Psoas muscle (tissue), 8 donors: ENCODE results near the gene NEURL1. TPM values are rescaled to one million over a fixed set of nuclear protein-coding genes. Genes with fewer than 3 reads are reported as not detected.

Experiments
- ATAC-seq, 4 donors: fragments of 200-7000 bp; cut with Tn5 transposase; one replicate each; pipeline ENCODE4 v1.9.1; 2020; ENCODE audit warnings: moderate library complexity in 3 of 4, mild to moderate bottlenecking in 2 of 4
- DNase-seq, 2 donors: peaks; one replicate each; pipeline ENCODE4 v3.0.0-alpha.2; 2020
- H3K27ac ChIP-seq: fragments of 200-600 bp; one replicate; pipeline ENCODE4 v1.8.0; 2022
- H3K27me3 ChIP-seq, 3 donors: fragments of 200-600 bp in 1 of 3; one replicate each; pipeline versions ENCODE4 v1.6.1 to v1.8.0; 2013 to 2022; ENCODE audit warnings: low read length in 2 of 3, mild to moderate bottlenecking in 2 of 3, moderate library complexity in 1 of 3; ENCODE audit not compliant: insufficient read depth in 3 of 3
- H3K36me3 ChIP-seq, 2 donors: fragments of 200-600 bp in 1 of 2; one replicate each; pipeline versions ENCODE4 v1.6.1 to v1.8.0; 2013 to 2022; ENCODE audit warnings: low read depth in 1 of 2, mild to moderate bottlenecking in 1 of 2, moderate library complexity in 1 of 2; ENCODE audit not compliant: insufficient read depth in 1 of 2
- H3K4me1 ChIP-seq: fragments of 200-600 bp; one replicate; pipeline ENCODE4 v1.8.0; 2022
- H3K4me3 ChIP-seq: fragments of 200-600 bp; one replicate; pipeline ENCODE4 v1.8.0; 2022; ENCODE audit warnings: mild to moderate bottlenecking
- H3K9me3 ChIP-seq: fragments of 200-600 bp; one replicate; pipeline ENCODE4 v1.8.0; 2022
- CTCF ChIP-seq: fragments of 200-600 bp; IDR thresholded peaks from one replicate; pipeline ENCODE4 v1.8.0; 2022; ENCODE audit warnings: antibody characterized with exemption
- WGBS, 3 donors: extraction: QIAGEN DNeasy Blood & Tissue Kit; methylation state at CpG; one replicate each; pipeline versions ENCODE4 v1.1.6 to v1.1.7; 2013; 5-methylcytosine and 5-hydroxymethylcytosine counted together
- intact Hi-C, 2 donors: fragments of 100-400 bp; cut with DNase I; formaldehyde crosslinking; loops; one replicate each; pipeline versions ENCODE4 v1.11.0 to v1.14.2; 2022
- polyA plus RNA-seq, 3 donors: library from polyadenylated mRNA; stranded (reverse); fragments of 200-250 nt; gene quantifications; one replicate each; pipeline ENCODE4 v1.2.3, GENCODE V29; 2013
- total RNA-seq, 4 donors: library from RNA; stranded (reverse); fragmentation: NEBNext Ultra II Directional in 2 of 4; extraction: Animal tissue kit (Norgen Biotek cat#: 25700) in 2 of 4; gene quantifications; one replicate each; pipeline versions ENCODE4 v1.2.1 to v1.2.4, GENCODE V29; 2021 to 2023
- donor health status: healthy with polysubstance abuse.
- donor health status: DM: no; HTN: no; CAD: no; lungs with moderate emphysema.
- donor health status: Bipolar disorder and iron deficiency.
- donor health status: healthy.
- donor health status: DM: yes; HTN: yes; CAD: no.
- donor health status: DM: no; HTN: no; CAD: no.
- donor health status: DM: no; HTN: no; CAD: no.
- donor health status: DM: yes; HTN: yes; CAD: no.

The NEURL1 gene
- total and polyA plus RNA-seq, 7 donors = 10.9 to 103 (median 66.6) TPM

GRCh38 chr10:103504181-103504783 is 10.8 kb downstream of the NEURL1 start:
- H3K36me3 ChIP-seq = no peaks in the 10 kb centered on the region
- no peak overlapping the region for H3K27ac ChIP-seq
- TF ChIP-seq CTCF = no peak
- no peaks in the 10 kb centered on the region for H3K4me1 ChIP-seq
- H3K27me3 ChIP-seq = no peaks in the 10 kb centered on the region
- no peak overlapping the region for H3K4me3 ChIP-seq
- 72 to 77% (median 72%) methylated on average over 10 of the region's 10 CpGs for WGBS, 3 donors
- no peaks in the 10 kb centered on the region for H3K9me3 ChIP-seq
- peak in 1 of 4 donors; percentile 55 for ATAC-seq
- no peak for DNase-seq
- intact Hi-C loops = no loop called here

GRCh38 chr10:103506061-103506460 is 12.6 kb downstream of the NEURL1 start:
- 80 to 92% (median 84%) methylated on average over 4 of the region's 4 CpGs for WGBS, 3 donors
- Histone ChIP-seq H3K27me3 (no peaks in the 10 kb centered on the region), H3K4me3 (no peak overlapping the region), H3K9me3 (no peaks in the 10 kb centered on the region), H3K4me1 (no peaks in the 10 kb centered on the region), H3K36me3 (no peaks in the 10 kb centered on the region), H3K27ac (no peak overlapping the region)
- no peak for DNase-seq
- intact Hi-C loops = no loop called here
- no peak for TF ChIP-seq CTCF
- no peak for ATAC-seq

GRCh38 chr10:103507235-103508191 is 14.0 kb downstream of the NEURL1 start:
- no peak for DNase-seq
- H3K27ac ChIP-seq = no peak overlapping the region
- H3K9me3 ChIP-seq = no peaks in the 10 kb centered on the region
- H3K4me1 ChIP-seq = no peaks in the 10 kb centered on the region
- no peaks in the 10 kb centered on the region for H3K27me3 ChIP-seq
- WGBS, 3 donors = 58 to 61% (median 58%) methylated on average over 10 of the region's 10 CpGs
- no peaks in the 10 kb centered on the region for H3K36me3 ChIP-seq
- no peak for ATAC-seq
- no peak overlapping the region for H3K4me3 ChIP-seq
- no peak for TF ChIP-seq CTCF
- intact Hi-C loops = no loop called here

GRCh38 chr10:103510046-103510685 is 16.7 kb downstream of the NEURL1 start:
- H3K9me3 ChIP-seq = no peaks in the 10 kb centered on the region
- no peaks in the 10 kb centered on the region for H3K36me3 ChIP-seq
- intact Hi-C loops = no loop called here
- no peak overlapping the region for H3K4me3 ChIP-seq
- no peaks in the 10 kb centered on the region for H3K4me1 ChIP-seq
- H3K27me3 ChIP-seq = no peaks in the 10 kb centered on the region
- no peak for ATAC-seq
- no peak for DNase-seq
- TF ChIP-seq CTCF = no peak
- WGBS, 3 donors = 84 to 90% (median 88%) methylated on average over 8 of the region's 8 CpGs
- H3K27ac ChIP-seq = no peak overlapping the region
